GM21526 (cell line): Measurements from ENCODE around the gene CLNK.

Experiments
- ATAC-seq: cut with Tn5 transposase; IDR thresholded peaks from one replicate; pipeline ENCODE4 v1.9.1; 2021; ENCODE audit warnings: moderate library complexity; ENCODE audit not compliant: unreplicated experiment, low FRiP score

Gene CLNK

GRCh38 chr4:10666616-10667015 lies 18.0 kb downstream of the CLNK start:
- ATAC-seq: no peak

DNA sequence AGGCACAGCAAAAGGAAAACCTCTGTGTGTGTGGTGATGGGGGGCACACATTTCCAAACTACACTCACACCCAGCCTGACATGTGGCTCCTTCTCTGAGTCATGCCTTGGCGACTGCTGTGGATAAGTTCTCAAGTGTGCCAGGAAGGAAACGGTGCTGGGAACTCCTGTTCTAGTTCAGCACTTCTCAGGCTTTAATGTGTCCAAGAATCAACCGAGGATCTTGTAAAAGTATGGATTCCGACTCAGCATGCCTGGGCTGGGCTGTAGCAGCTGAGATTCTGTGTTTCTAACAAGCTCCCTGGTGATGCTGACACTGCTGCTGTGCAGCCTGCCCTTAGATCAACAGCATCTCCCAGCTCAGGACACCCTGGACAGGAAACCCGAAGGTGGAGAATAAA lies 20.2 kb downstream of the CLNK start:
- ATAC-seq: no peak

DNA sequence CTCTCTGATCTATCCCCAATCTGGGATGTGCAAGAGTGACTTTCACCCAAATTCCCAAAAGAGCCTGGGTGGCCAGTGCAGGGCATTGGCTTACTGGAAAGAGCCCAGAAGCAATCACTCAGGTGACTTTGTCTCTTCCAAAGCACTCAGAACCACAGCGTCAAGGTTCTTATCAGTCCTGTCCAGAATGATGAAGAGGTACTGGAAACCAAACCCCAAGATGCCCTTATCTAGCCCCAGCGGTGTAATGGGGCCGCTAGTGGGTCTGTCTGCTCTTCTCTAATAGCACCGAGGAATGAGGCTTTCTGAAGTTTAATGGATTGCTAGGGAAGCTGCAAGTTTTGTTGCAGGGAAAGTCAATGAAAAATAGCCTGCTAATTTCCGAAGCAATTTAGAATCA lies 21.6 kb downstream of the CLNK start:
- ATAC-seq: no peak

GRCh38 chr4:10661047-10661446 lies 23.5 kb downstream of the CLNK start:
- no peak for ATAC-seq

- no peak for ATAC-seq
Measured at GRCh38 chr4:10659251-10659650, 25.3 kb downstream of the CLNK start.

GRCh38 chr4:10656988-10657387 lies 27.6 kb downstream of the CLNK start:
- no peak for ATAC-seq

GRCh38 chr4:10656420-10656819 lies 28.1 kb downstream of the CLNK start:
- ATAC-seq: no peak

DNA sequence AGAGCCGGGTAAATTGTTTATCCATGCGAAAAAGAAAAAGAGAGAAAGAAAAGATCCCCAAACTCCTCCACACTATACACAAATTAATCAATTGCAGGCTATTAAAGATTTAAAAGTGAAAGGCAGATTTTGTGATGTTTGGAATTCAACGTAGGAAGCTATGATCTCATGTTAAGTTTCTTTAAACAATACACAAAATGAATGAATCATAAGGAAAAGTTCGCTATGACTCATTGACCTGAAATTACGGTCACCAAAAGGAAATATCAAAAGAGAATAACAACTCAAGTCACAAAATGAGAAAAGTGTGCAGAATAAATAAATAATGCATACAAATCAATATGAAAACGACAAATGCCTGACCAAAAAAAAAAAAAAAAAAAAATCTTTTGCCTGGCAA lies 28.6 kb downstream of the CLNK start:
- ATAC-seq: no peak

- no peak for ATAC-seq
Measured at GRCh38 chr4:10648479-10648878, 36.1 kb downstream of the CLNK start.

GRCh38 chr4:10647846-10648245 lies 36.7 kb downstream of the CLNK start:
- no peak for ATAC-seq

GRCh38 chr4:10643600-10644425 lies 40.8 kb downstream of the CLNK start:
- ATAC-seq: no peak

DNA sequence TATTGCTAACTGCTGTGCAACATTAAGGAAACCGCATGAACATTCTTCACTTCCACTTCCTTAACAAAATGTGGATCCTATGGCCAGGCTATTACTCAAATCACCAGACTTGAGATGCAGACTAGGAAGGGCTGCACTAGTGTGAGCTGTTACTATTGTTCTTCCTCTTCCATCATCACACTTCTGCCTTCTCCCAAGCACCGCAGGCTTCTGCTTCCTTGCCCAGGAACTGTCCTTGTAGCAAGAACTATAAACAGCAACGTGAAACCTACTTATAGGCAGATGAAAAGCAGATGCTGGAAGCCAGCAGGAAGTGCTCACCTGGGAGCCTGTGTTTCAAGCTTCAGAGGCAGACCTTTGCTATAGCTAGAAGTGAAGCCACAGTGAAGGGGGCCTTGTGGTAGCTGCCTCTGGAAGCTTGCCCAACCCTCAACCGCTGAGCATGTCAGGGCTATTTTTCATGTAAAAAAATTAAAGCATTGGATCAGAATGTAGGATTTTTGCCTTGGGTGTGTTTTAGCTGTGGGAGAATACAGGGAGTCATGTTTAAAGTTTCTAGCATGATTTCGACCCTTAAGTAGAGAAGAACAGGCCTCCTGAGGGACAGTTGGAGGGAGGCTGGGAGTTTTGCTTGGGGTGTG lies 43.9 kb downstream of the CLNK start:
- no peak for ATAC-seq

DNA sequence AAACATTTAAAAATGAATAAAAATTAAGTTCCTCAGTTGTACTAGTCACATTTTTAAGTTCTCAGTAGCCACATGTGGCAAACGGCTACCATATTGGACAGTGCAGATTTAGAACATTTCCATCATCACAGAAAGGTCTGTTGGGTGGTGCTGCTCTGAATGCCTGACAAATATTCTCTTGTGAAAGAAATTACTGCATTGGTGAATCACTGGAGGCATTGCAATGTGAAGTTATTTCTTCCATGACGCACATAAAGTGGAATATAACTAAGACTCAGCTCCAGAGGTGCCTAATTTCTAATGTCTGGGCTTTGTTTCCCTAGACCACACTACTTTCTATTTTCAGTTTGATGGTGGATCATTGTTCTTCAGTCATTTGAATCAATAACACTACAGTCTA lies 44.9 kb downstream of the CLNK start:
- no peak for ATAC-seq

- no peak for ATAC-seq
Measured at GRCh38 chr4:10639100-10639499, 45.5 kb downstream of the CLNK start.

GRCh38 chr4:10635091-10635490 lies 49.5 kb downstream of the CLNK start:
- no peak for ATAC-seq

DNA sequence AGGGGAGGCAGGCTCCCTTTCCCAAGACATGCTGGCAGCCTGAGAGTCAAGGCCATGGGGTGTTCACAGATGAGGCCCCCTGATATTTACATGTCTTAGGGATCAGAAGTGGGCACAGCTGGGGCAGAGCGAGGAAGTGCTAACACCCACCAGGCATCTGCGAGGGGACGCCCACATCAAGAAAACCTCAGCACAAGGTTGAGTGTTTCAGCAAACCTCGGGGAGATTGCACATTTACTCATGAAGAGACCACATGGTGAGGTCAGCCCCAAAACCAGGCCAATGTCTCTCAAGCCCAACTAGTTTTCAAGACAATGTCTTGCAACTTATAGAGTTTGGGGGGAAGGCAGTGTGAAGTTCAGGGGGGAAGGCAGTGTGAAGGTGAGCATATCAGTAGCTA lies 55.2 kb downstream of the CLNK start:
- no peak for ATAC-seq

DNA sequence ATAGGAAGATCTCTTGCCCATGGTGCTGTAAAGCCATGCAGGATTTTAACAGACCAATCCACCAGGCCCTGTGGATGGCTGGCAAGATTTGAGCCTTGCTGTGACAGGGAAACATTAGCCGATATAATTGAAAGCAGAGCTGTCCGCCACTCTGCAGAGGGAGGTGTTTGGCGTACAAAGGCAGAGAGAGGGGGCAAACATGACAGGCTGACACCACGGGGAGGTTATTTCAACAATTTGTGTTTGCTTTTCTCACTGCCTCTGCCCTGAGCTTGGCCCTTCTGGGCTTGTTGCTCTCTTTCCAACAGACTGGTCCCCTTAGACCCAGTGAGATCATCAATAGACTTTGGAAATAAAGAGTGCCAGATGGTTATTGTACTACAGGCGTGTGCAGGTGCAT lies 59.4 kb downstream of the CLNK start:
- no peak for ATAC-seq

DNA sequence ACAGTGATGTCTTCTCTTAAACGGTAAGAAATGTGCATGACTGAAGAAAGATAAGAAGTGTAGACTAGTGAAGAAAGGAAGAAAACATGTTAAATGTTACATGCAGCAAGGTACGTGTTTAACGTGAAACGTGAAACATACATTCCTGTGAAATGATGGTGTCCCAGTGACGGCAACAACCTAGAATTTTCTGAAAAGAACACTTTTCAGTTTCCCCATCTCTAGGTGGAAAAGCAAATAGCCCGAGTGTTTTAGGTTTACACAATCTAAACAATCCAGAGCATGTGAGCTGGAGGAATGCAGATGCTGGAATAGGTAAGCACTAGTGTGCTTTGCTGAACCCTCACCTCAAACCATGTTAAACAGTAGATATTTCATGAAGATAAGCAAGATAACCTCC lies 60.7 kb downstream of the CLNK start:
- ATAC-seq: no peak

DNA sequence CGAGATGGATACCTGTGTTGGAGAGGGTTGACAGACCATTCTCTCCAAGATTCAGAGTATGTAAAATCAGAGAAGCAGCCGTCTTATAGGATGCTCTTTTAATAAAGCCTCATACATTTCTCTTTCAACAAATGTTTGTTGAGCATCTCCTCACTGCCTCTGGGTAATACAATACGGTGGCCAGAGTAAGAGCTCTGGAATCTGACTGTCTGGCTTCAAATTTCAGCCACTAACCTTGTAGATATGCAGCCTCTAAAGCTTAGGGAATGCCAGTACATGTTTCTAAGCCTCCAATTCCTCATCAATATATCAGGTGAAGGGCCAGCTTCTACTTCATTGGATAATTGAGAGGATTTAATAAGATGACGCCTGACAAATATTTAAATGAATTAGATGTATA lies 61.3 kb downstream of the CLNK start:
- ATAC-seq: no peak

- ATAC-seq: no peak
Measured at GRCh38 chr4:10622728-10623127, 61.8 kb downstream of the CLNK start.

- ATAC-seq: no peak
Measured at GRCh38 chr4:10620935-10621488, 63.6 kb downstream of the CLNK start.

GRCh38 chr4:10619855-10620254 lies 64.7 kb downstream of the CLNK start:
- no peak for ATAC-seq
